ENCODE measurements around the gene FAIM.
"Not testable (repeated sequence)": the region's sequence is repeated elsewhere in the genome, so short reads cannot be mapped to it uniquely, and the experiment has no call there.

Gene FAIM

GRCh38 chr3:138680974-138681373 is 72.4 kb downstream of the FAIM start:
- DNase-seq, result not testable (repeated sequence)

DNA sequence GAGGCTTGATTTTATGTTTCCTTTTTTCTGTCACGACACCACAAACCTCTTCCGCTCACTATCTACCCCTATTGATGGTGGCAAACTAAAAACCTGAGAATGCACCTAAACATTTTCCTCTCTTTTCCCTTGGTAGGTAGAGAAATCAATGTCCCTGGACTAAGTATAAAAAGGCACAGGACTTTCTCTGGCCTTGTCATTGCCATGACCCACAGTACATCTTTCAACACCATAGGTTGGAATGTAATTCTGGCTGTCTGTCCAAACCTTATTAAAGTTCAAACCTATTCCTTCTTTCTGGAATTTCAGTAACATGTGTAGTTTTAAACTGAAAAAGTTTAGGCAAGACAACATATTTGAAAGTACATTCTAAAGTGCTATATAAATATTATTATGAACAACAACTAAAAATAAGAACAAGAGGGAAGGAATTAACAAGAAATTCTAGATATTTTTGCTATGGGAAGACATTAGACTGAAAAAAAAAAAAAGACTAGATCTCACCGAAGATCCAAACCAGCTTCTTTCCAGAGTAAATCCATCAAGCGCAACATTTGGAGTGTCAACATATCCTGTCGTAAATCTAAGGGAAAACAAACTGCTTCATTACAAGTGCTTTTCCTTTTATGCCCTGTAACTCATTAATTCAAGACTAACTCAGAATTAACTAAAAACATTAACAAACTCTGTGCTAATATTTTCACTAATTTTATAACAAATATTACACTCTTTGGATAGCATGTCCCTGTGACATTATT is 73.1 kb downstream of the FAIM start:
- DNase-seq, result no peak

DNA sequence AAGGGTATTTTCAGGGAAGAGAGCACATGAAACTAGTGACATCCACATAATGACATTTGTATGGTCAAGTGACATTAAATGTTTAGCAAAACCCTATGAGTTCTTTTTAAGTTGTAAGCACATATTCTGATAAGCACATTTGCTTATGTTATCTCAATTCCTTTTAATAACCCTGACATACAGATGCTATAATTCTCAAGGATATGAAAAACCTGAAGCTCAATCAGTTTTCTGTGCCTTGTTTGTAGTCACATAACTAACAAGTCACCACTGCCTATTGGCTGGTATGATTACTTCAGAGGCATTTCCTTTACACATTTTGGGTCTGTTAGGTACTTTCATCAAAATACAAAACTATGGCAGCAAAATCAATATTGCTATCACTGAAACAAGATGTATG is 74.1 kb downstream of the FAIM start:
- DNase-seq, result no peak
